ENCODE results near the gene FOXP1.

Gene FOXP1

GRCh38 chr3:71235846-71236245, 347.7 kb downstream of the FOXP1 start:
- H3K36me3 ChIP-seq, result no peaks in the 10 kb centered on the region
- peak overlapping the region; percentile 78 for H3K27ac ChIP-seq
- H3K4me3 ChIP-seq (ENCODE audit: low read depth in 1 of 2, low read length in 1 of 2), result no peak overlapping the region
- H3K4me1 ChIP-seq (ENCODE audit: control insufficient read depth in 1 of 2, insufficient read depth in 1 of 2, low read depth in 1 of 2, low read length in 1 of 2), result peaks cover 32 to 38% of the 10 kb centered on the region in 2 experiments
- H3K27me3 ChIP-seq, result no peaks in the 10 kb centered on the region
- H3K9me3 ChIP-seq, result no peaks in the 10 kb centered on the region
- no peak for TF ChIP-seq CTCF (IDR thresholded peaks at IDR 0.05)

- Histone ChIP-seq H3K36me3 (no peaks in the 10 kb centered on the region), H3K4me1 (ENCODE audit: control insufficient read depth in 1 of 2, insufficient read depth in 1 of 2, low read depth in 1 of 2, low read length in 1 of 2) (peaks cover 26 to 33% of the 10 kb centered on the region in 2 experiments), H3K4me3 (ENCODE audit: low read depth in 1 of 2, low read length in 1 of 2) (no peak overlapping the region), H3K27me3 (no peaks in the 10 kb centered on the region), H3K9me3 (no peaks in the 10 kb centered on the region), H3K27ac (no peak overlapping the region)
- TF ChIP-seq CTCF (IDR thresholded peaks at IDR 0.05), result no peak
These were observed 350.6 kb downstream of the FOXP1 start for GRCh38 chr3:71232895-71233294.

GRCh38 chr3:71232175-71232679, 351.3 kb downstream of the FOXP1 start:
- peaks cover 24 to 33% of the 10 kb centered on the region in 2 experiments for H3K4me1 ChIP-seq (ENCODE audit: control insufficient read depth in 1 of 2, insufficient read depth in 1 of 2, low read depth in 1 of 2, low read length in 1 of 2)
- no peaks in the 10 kb centered on the region for H3K36me3 ChIP-seq
- TF ChIP-seq CTCF (IDR thresholded peaks at IDR 0.05), result no peak
- no peak overlapping the region for H3K27ac ChIP-seq
- no peaks in the 10 kb centered on the region for H3K27me3 ChIP-seq
- no peaks in the 10 kb centered on the region for H3K9me3 ChIP-seq
- no peak overlapping the region for H3K4me3 ChIP-seq (ENCODE audit: low read depth in 1 of 2, low read length in 1 of 2)

GRCh38 chr3:71231680-71232079, 351.8 kb downstream of the FOXP1 start:
- no peaks in the 10 kb centered on the region for H3K27me3 ChIP-seq
- H3K27ac ChIP-seq, result no peak overlapping the region
- peaks cover 23 to 34% of the 10 kb centered on the region in 2 experiments for H3K4me1 ChIP-seq (ENCODE audit: control insufficient read depth in 1 of 2, insufficient read depth in 1 of 2, low read depth in 1 of 2, low read length in 1 of 2)
- no peaks in the 10 kb centered on the region for H3K36me3 ChIP-seq
- no peaks in the 10 kb centered on the region for H3K9me3 ChIP-seq
- TF ChIP-seq CTCF (IDR thresholded peaks at IDR 0.05), result no peak
- H3K4me3 ChIP-seq (ENCODE audit: low read depth in 1 of 2, low read length in 1 of 2), result no peak overlapping the region

GRCh38 chr3:71229905-71230657, 353.4 kb downstream of the FOXP1 start:
- Histone ChIP-seq H3K36me3 (no peaks in the 10 kb centered on the region), H3K27ac (no peak overlapping the region), H3K4me1 (ENCODE audit: control insufficient read depth in 1 of 2, insufficient read depth in 1 of 2, low read depth in 1 of 2, low read length in 1 of 2) (peaks cover 13 to 22% of the 10 kb centered on the region in 2 experiments), H3K27me3 (no peaks in the 10 kb centered on the region), H3K9me3 (no peaks in the 10 kb centered on the region), H3K4me3 (ENCODE audit: low read depth in 1 of 2, low read length in 1 of 2) (no peak overlapping the region)
- no peak for TF ChIP-seq CTCF (IDR thresholded peaks at IDR 0.05)
